Parathyroid adenoma (tissue), 2 donors: ENCODE results near the gene TPD52L2.
"Not testable (repeated sequence)": the region's sequence is repeated elsewhere in the genome, so short reads cannot be mapped to it uniquely, and the experiment has no call there.

Experiments
- H2AFZ ChIP-seq: fragments of 300-600 bp; sonication (generic); one replicate; pipeline ENCODE4 v1.7.0; 2017; ENCODE audit warnings: antibody characterized with exemption, mild to moderate bottlenecking
- H3K27ac ChIP-seq: fragments of 300-600 bp; sonication (generic); one replicate; pipeline ENCODE4 v1.7.0; 2017
- H3K27me3 ChIP-seq: fragments of 300-600 bp; sonication (generic); one replicate; pipeline ENCODE4 v1.7.0; 2017; ENCODE audit warnings: low read length; ENCODE audit not compliant: control insufficient read depth, insufficient read depth
- H3K36me3 ChIP-seq: fragments of 300-600 bp; sonication (generic); one replicate; pipeline ENCODE4 v1.7.0; 2017; ENCODE audit warnings: low read length; ENCODE audit not compliant: control insufficient read depth, insufficient read depth
- H3K4me1 ChIP-seq: fragments of 300-600 bp; sonication (generic); one replicate; pipeline ENCODE4 v1.7.0; 2017; ENCODE audit warnings: control low read depth
- H3K4me2 ChIP-seq: fragments of 300-600 bp; sonication (generic); one replicate; pipeline ENCODE4 v1.7.0; 2017; ENCODE audit warnings: low read length
- H3K4me3 ChIP-seq: fragments of 300-600 bp; sonication (generic); one replicate; pipeline ENCODE4 v1.7.0; 2017; ENCODE audit warnings: low read depth, low read length
- H3K79me2 ChIP-seq: fragments of 300-600 bp; sonication (generic); one replicate; pipeline ENCODE4 v1.7.0; 2017; ENCODE audit warnings: control low read depth
- H3K9ac ChIP-seq: fragments of 300-600 bp; sonication (generic); one replicate; pipeline ENCODE4 v1.7.0; 2017; ENCODE audit warnings: mild to moderate bottlenecking
- H3K9me3 ChIP-seq: fragments of 300-600 bp; sonication (generic); one replicate; pipeline ENCODE4 v1.7.0; 2017; ENCODE audit warnings: low read length; ENCODE audit not compliant: control insufficient read depth
- TF ChIP-seq, protein P1 (sequence below): fragments of 300-600 bp; sonication (generic); IDR thresholded peaks from one replicate; pipeline ENCODE4 v1.7.0; 2017; ENCODE audit warnings: antibody characterized with exemption, mild to moderate bottlenecking
- donor health status: primary hyperparathyroidism.

The TPD52L2 gene

DNA sequence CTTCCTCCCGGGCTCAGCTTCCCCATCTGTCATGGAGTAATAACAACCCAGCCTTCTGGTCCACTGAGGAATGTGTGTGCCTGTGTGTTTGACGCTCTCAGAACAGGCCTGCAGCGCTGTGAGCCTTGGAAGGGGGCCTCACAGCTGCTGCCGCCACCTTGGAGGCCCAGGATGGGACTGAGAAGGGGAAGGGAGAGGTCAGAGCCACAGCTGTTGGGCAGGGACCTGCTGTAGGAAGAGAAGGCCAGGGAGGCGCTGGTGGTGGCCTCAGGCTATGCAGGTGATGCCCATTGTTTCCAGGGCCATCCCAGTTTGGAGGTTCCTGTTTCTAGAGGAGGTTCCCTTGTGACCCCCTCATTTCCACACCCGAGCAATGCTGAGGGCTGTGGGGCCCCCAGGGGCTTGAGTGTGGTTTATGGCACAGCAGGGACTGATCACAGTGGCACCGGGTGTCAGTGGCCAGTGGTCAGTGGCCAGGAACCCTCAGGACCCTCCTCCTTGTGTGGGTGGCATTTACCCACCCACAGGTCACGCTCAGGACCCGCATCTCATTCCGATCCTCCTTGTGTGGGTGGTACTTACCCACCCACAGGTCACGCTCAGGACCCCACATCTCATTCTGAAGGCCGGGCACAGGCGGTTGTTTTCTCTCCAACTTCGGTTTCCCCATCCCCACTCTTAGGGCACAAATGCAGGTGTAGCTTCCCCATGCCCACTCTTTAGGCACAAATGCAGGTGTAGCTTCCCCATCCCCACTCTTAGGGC is 14.0 kb downstream of the TPD52L2 start:
- Histone ChIP-seq H3K36me3 (no peaks in the 10 kb centered on the region), H3K79me2 (peaks cover 59% of the 10 kb centered on the region), H3K27me3 (no peaks in the 10 kb centered on the region), H3K27ac (no peak overlapping the region), H3K9ac (no peak overlapping the region), H3K4me2 (no peak overlapping the region), H2AFZ (no peak overlapping the region), H3K9me3 (no peaks in the 10 kb centered on the region), H3K4me3 (no peak overlapping the region), H3K4me1 (no peaks in the 10 kb centered on the region)
- TF ChIP-seq, protein P1, sequence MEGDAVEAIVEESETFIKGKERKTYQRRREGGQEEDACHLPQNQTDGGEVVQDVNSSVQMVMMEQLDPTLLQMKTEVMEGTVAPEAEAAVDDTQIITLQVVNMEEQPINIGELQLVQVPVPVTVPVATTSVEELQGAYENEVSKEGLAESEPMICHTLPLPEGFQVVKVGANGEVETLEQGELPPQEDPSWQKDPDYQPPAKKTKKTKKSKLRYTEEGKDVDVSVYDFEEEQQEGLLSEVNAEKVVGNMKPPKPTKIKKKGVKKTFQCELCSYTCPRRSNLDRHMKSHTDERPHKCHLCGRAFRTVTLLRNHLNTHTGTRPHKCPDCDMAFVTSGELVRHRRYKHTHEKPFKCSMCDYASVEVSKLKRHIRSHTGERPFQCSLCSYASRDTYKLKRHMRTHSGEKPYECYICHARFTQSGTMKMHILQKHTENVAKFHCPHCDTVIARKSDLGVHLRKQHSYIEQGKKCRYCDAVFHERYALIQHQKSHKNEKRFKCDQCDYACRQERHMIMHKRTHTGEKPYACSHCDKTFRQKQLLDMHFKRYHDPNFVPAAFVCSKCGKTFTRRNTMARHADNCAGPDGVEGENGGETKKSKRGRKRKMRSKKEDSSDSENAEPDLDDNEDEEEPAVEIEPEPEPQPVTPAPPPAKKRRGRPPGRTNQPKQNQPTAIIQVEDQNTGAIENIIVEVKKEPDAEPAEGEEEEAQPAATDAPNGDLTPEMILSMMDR: no peak

DNA sequence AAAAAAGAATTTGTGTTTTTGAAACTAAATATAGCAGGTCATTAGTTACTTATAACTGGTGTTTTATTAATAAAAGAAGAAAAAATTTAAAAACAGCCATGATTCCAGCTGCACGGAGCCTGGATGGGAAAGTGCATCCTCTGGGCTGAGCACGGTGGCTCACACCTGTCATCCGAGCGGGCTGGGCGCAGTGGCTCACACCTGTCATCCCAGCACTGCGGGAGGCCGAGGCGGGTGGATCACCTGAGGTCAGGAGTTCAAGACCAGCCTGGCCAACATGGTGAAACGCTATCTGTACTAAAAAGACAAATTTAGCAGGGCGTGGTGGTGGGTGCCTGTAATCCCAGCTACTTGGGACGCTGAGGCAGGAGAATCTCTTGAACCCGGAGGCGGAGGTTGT is 15.8 kb downstream of the TPD52L2 start:
- not testable (repeated sequence) for H3K4me3 ChIP-seq, H3K9me3 ChIP-seq, H3K9ac ChIP-seq, H2AFZ ChIP-seq, H3K36me3 ChIP-seq, H3K4me2 ChIP-seq, H3K27me3 ChIP-seq, H3K4me1 ChIP-seq, H3K27ac ChIP-seq
- peaks cover 51% of the 10 kb centered on the region for H3K79me2 ChIP-seq

DNA sequence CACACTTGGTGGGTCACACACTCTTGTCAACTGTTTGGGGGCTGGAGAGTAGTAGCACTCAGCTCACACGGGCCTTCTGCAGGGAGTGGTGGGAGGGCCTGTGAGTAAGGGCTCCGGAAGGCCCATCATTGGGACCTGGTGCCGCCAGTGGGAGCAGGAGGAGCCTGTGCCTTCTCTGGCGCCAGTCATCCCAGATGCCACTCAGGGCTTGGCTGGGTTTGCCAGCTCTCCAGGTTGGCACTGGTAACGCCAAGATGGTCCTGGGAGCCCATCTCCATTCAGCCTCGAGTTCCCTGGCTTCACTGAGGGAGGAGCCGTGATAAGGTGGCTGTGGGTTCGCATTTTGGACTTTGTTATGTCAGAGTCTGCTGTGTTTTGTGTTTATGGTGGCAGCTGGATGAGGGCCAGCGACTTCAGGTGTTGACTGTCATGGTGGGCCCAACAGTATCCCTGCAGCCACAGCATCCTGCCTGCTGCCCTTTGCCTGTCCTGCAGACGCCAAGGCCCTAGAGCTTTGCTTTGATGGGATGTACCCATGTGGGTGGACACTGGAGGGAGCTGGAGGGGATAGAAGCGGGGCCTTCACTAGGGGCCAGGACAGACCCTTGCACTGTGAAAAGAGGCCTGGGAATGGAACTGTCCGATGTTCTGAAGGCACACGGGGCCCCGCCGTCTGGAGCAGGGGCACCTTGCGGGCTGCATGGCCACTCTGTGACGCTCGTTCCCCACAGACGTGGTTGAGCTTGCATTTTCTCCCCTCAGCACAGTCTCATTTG is 16.6 kb downstream of the TPD52L2 start:
- Histone ChIP-seq H3K79me2 (peaks cover 47% of the 10 kb centered on the region), H3K27me3 (no peaks in the 10 kb centered on the region), H3K9ac (no peak overlapping the region), H3K4me1 (no peaks in the 10 kb centered on the region), H3K4me3 (no peak overlapping the region), H3K4me2 (no peak overlapping the region), H3K36me3 (no peaks in the 10 kb centered on the region), H3K9me3 (no peaks in the 10 kb centered on the region), H3K27ac (no peak overlapping the region), H2AFZ (no peak overlapping the region)
- TF ChIP-seq, protein P1: no peak

DNA sequence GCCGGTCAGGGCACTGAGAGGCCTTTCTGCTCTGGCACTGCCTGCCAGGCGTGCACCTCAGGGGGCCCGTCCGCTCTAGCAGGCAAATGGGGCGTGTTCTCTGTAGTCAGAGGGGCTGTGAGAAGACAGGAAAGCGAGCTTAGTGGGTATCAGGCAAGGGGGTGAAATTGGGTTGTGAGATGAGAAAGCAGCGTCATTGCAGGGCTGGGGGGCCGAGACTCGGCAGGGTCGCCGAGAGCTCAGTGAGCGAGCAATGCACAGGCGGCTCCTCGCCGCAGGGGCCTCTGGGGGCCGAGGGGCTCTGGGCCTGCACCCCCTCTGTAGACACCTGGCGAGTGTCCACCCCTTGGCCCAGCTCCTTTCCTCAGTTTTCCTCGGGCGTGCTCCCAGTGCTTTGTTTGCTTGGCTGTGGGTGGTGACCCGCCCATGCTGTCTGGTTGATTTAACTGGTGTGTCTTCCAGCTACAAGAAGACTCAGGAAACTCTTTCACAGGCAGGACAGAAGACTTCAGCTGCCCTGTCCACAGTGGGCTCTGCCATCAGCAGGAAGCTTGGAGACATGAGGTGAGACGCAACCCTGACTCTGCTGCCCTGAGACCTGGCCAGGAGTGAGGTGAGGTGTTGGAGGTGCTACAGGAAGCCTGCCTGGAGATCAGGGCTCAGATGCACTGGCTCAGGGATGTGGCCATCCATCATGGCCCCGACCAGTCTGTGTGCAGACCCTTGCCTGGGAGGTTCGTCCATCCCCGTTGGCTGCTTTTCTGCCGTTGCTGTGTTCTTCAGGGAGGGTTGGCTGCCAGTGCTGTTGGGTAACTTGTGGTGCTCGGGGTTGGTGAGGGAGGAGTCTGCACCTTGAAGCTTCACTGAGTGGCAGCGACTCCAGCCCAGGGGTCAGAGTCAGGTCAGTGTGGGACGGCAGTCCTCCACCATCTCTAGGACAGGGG is 17.5 kb downstream of the TPD52L2 start:
- Histone ChIP-seq H3K9ac (no peak overlapping the region), H3K4me2 (no peak overlapping the region), H3K9me3 (no peaks in the 10 kb centered on the region), H3K27me3 (no peaks in the 10 kb centered on the region), H3K36me3 (no peaks in the 10 kb centered on the region), H3K79me2 (peaks cover 41% of the 10 kb centered on the region), H3K4me1 (no peaks in the 10 kb centered on the region), H2AFZ (no peak overlapping the region), H3K4me3 (no peak overlapping the region), H3K27ac (no peak overlapping the region)
- TF ChIP-seq, protein P1: no peak

DNA sequence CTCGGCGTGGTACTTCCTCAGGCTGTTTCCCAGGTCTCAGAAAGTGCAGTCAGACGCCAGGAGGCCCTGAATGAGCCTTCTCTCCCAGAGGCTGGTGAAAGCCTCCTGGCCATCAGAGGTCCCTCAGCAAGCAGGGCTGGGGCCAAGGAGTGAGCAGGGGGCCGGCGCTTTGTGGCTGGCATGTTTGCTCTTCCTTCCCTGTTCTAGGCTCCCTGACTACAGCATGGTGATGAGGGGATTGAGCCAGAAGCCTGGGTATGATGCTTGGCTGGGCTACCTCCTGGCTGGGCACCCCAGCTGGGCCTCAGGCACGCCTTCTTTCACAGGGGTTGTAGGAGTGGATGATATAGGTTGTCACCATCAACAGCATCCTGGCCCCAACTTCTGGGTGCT is 18.1 kb downstream of the TPD52L2 start:
- H3K9ac ChIP-seq: no peak overlapping the region
- H3K27me3 ChIP-seq: no peaks in the 10 kb centered on the region
- no peaks in the 10 kb centered on the region for H3K4me1 ChIP-seq
- TF ChIP-seq, protein P1: no peak
- no peak overlapping the region for H3K27ac ChIP-seq
- no peak overlapping the region for H3K4me2 ChIP-seq
- no peak overlapping the region for H3K4me3 ChIP-seq
- H2AFZ ChIP-seq: no peak overlapping the region
- H3K9me3 ChIP-seq: no peaks in the 10 kb centered on the region
- H3K36me3 ChIP-seq: no peaks in the 10 kb centered on the region
- peaks cover 35% of the 10 kb centered on the region for H3K79me2 ChIP-seq
